ENCODE measurements around the gene INTU.

DNA sequence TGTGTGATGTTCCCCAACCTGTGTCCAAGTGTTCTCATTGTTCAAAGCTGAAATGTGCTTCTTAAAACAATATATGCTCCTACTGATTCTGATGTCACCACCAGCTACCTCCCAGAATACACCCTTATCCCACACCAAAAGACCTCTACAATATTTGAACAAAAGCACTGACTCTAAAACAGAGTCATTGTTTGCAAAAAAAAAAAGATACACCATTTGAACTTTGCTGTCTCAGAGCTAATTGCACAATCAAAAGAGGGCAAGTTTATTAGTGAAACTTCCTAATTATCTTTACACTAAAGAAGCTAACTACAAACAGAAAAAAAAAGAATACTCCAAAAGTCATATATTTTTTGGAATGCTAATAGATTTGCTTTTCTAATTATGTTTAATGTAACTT is 34.1 kb upstream of the INTU start:
- TF ChIP-seq CTCF (IDR thresholded peaks at IDR 0.05; ENCODE audit: insufficient read depth, low read depth, low read length) (no peak), EZH2 (IDR thresholded peaks at IDR 0.05; ENCODE audit: insufficient read depth, low read length) (no peak)

Measured in astrocyte (in vitro differentiated cells and primary cell).